ENCODE measurements around the gene KCND1.
"Not testable (repeated sequence)": the region's sequence is repeated elsewhere in the genome, so short reads cannot be mapped to it uniquely, and the experiment has no call there.

Gene KCND1
- total RNA-seq = 0.13 to 1.9 (median 0.64) reads per million in 17 experiments

DNA sequence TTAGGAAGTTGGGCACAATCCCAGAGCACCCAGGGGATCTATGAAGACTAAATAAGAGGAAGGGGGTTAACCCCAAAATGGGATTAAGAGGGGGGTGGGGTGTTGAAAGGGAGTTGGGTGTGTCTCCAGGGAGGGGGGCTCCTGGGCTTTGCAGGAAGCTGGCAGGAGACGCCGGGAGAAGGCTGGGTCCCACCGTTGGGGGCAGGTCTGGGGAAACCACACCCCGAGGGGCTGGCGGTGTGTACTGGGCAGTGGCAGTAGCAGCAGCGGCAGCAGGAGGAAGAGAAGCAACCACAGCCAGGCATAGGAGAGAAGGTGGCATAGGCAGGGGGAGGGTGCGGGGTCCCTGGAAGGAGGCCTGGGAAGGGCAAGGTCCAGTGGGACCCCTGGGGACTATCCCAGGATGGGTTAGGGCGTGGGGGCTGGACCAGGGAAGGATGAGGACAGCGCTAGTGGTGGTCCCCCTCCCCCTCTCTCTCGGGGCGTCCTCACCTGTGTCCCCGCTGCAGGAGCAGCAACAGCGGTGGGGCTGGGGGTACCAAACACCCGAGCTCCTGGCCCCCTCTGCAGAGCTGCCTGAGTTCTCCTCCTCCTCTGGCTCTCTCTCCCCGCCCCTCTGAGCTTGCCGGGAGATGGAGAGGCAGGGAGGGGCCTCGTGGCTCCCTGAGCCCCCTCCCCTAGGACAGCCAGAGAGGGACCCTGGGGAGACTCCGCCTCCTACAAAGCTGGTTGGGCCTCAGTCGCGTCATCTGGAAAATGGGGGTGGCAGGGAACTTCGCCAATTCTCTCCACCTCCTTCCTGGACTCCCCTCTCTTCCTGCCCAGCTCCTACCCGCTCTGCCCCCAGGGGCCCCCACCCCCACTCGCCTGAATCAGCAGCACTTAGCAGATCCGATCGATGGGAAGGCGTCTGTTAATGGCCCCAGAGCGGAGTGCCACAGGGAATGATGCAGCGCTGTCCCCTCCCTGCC lies at the start of gene KCND1:
Gene KCND1, minus strand, starts transcription at position 596 of the 971 bp plus-strand sequence. CDS start 1,573 bp downstream, outside the sequence.
- DNase-seq = no peak

DNA sequence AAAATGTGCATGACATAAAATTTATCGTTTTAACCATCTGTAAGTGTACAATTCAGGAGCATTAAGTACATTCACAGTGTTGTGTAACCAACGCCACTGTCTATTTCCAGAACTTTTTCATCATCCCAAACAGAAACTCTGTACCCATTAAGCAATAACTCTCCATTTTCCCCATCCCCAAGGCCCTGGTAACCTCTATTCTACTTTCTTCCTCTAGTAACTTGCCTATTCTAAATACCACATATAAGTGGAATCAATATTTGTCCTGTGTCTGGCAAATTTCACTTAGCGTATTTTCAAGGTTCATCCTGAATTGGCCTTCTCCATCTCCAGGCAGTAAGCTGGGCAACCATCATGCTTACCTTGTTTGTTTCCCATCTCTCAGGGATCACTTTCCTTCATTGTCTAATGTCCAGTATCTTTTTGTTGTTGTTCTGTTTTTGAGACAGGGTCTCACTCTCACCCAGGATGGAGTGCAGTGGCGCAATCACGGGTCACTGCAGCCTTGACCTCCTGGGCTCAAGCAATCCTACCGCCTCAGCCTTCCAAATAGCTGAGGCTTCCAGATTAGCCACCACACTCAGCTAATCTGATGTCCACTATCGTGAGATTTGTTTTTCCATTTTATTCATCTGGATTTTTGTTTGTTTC lies 48.1 kb upstream of the KCND1 start:
- peak in 1 of 4 experiments; percentile 10 for DNase-seq

DNA sequence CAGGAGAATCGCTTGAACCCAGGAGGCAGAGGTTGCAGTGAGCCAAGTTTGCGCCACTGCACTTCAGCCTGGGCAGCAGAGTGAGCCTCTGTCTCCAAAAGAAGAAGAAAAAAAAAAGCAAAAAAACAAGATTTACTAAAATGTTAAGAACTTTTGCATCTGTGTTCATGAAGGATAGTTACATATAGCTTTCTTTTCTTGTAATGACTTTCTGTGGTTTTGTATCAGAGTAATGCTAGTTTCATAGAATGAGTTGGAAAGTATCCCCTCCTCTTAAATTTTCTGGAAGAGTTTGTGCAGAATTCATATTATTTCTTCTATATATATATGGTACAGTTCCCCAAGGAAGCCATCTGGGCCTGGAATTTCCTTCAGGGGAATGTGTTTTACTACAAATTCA lies 47.4 kb upstream of the KCND1 start:
- DNase-seq = no peak

DNA sequence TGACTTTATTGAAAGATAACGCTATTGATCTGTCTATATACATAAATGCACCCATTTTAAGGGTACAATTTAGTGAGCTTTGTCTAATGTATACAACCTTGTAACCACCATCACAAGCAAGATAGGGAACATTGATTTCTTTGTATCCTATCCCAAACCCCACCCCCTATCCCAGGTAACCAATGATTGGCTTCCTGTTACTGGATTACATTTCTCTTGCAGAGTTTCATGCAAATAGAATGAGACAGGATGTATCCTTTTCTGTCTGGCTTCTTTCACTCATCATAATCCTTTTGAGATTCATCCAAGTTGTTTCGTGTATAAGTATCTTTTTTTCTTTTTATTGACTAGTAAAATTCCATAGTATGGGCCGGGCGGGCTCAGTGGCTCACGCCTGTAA lies 32.1 kb upstream of the KCND1 start:
- DNase-seq = no peak

DNA sequence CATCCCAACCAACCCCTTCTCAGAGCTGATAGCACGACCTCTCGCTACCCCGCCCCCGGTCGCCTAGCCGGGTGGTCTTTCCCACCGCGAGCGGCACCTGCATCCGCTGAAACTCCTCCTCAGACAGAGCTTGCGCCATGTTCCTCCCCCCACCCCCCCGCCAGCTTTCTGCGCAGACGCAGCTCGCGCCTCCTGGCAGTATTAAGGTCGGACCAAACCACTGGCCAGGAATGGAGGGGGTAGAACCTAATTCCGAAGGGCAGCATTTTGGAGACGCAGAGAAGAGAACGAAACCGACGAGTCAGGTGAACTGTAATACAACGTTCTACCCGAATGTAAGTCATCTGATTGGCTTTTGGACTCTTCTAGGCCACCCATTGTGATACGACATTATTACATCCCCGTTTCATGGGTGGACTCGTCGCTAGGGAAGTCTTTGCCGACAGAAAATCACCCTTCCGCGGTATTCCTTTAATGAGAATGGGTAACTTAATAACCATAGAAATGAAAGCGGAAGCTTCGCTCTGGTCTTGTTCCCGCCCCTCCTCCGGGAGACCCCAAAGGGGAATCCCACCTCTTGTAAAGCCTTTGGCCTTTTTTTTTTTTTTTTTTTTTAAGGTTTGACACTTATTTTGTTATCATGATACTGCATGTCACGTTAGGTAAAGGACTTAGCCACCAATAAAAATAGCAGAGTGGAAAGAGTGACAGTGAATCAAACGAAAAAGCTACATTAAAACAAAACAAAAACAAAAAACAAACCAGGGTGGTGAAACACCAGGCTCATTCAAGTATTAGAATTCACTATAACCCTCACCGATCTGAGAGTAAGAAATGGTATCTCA lies 30.7 kb upstream of the KCND1 start, which contains the start of gene GRIPAP1:
Gene GRIPAP1, minus strand, starts transcription at position 174 of the 845 bp plus-strand sequence. Its CDS starts 35 bp downstream, at position 139.
- DNase-seq = peak; percentile 83 to 90 (median 87)

DNA sequence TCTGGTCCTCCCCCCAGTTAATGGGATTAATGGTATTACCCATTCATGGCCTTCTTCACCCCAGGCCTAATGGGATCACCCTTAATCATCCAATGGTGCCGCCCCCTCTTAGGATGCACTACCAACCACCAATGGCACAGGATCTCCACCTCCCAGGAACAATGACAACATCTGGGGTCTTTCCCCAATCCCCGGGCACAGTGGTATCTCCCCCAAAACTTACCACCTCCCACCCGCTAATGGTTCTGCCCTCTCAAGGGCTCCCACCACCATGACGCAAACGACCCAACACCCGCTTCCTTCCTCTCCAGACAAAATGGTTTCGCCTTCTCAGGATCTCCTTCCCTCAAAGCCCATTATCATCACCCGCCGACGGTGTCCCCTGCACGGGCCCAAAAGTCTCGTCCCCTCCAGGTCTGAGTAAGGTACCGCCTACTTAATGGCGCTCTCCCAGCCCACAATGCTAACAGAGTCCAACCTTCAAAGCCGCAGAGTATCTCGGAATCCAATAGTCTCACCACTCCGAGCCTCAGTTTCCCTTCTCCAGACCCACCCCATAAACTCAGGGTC lies 30.0 kb upstream of the KCND1 start:
- DNase-seq = peak; percentile 55 to 74 (median 67)

DNA sequence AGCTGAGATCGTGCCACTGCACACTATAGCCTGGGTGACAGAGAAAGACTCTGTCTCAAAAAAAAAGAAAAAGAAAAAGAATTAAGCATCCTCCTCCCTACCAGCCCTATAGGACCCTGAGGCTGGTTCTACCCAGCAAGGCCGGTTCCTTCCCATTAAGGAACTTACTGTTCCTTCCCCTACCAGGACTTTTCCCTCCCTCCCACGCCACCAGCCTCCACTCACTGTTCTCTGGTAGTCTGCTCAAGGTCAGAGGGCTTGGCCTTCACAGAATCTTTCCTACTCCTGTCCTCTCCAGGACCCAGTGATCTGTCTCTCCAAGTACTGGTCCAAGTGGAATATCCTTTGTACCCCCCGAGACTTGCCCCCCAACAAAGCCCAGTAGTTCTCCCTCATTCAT lies 29.0 kb upstream of the KCND1 start:
- peak in 3 of 4 experiments; percentile 35 to 48 (median 40) for DNase-seq

DNA sequence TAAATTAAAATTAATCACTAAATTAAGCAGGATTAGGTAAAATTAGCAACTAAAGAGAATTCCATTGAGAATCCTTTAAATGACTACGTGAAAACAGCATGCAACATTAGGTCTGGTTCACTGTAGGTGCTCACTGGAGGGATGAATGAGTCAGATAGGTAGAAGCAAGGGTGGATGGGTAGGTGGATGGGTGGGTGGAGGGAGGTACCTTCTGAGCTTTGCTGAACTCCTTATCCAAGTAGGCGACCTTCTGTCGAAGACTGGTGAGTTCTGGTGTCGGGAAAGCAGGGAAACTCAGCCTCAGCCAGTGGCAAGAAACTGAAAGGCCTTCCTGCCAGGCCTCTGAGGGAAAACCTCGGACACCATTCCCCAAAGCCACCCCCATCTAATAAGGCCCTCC lies 27.4 kb upstream of the KCND1 start:
- no peak for DNase-seq

DNA sequence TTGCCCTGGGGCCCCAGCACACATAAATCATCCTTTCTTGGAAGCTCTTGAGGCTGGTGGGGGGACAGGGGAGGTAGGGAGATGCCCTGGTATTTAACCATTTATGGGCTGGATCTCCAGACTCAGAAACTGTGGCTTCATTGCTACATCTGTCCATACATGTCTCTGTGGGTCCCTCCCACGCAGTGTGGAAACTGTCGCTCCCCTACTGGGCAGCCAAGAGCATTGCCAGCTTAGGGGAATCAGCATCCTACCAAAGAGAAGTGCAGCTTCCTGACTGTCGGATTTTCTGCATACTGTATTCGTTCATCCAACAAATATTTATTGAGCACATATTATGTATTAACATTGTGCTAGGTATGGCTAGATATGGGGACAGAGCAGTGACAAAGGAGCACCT lies 26.7 kb upstream of the KCND1 start:
- DNase-seq = peak in 3 of 4 experiments; percentile 7 to 26 (median 14)

DNA sequence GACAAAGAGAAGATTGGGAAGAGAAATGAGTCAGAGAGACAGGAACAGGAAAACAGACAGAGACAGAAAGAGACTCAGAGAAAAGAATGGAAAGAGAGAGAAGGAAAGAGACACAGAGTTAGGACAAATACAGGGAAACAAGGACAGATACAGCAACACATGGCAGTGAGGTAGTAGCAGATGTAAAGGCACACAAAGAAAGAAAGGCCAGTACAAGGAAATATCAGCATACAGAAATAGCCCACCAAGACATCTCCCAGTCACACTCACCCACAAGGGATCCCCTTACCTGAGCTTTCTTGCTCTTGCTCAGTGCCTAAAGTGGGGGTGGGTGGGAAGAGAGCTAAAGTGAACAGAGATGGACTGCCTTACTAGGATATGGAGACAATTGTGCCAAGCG lies 26.2 kb upstream of the KCND1 start:
- no peak for DNase-seq

DNA sequence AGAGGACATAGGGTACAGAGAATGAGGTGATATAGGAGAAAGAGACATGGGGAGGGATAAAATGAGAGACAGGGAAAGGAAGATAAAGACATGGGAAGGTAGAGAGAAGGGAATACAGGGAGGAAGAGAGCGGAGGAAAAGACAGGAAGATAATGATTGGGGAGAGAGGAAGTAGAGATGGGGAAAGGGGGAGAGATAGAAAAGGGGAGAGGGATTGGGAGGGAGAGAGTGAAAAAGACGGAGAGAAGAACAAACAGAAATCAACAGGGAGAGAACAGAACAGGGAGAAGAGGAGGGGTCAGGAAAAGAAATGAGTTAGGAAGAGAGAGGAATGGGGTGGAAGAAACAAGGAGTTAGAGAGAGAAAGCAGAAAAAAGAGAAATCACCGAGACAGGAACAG lies 25.8 kb upstream of the KCND1 start:
- no peak for DNase-seq

DNA sequence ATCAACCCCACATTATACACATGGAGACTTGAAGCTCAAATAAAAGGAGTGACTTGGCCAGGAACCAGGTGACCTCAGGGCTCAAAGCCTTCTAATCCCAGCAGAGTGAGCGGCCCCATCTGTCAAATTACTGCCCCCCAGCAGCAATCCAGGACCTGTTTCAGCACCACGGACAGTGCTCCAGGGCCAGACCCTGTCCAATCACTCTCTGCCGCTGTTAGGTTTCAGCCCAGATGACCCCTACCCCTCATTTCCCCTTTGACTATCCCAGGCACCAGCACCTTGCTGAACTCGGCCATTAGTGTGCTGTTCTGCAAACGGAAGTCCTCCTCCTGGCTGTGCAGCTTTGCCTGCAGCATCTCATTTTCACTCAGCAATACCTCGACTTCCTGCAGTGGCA lies 25.3 kb upstream of the KCND1 start:
- no peak for DNase-seq

DNA sequence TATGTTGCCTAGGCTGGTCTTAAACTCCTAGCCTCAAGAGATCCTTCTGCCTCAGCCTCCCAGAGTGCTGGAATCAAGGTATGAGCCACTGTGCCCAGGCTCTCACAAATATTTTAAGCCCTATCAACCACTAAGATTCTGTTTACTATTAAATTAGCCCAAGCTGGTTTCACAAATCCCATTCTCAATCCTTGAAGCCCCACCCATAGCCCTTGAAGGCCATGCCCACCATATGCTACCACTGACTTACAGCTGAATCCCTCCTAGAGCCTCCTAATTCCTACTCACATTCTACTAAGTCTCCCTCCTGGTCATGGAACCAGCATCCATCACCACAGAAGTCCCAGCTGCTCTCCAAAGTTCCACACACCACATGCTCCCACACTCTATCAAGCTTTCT lies 20.7 kb upstream of the KCND1 start:
- DNase-seq = no peak

DNA sequence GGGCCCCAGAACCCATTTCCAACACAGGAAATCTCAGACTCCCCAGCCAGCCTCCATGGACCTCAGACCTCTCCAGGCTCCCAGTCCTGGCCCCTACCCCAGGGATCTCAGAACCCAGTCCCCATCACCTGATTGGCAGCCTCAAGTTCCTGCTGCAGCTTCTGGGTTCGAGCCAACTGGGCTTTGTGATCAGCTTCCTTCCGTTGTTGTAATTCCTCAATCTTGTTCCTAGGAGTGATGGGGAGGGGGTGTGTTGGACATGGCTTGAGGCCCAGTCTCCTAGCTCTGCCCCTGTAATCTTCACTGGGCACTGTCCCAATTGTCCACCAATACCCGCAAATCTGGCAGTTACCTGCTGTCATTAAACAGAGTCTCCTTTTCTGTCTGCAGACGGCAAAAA lies 17.8 kb upstream of the KCND1 start:
- DNase-seq = no peak

DNA sequence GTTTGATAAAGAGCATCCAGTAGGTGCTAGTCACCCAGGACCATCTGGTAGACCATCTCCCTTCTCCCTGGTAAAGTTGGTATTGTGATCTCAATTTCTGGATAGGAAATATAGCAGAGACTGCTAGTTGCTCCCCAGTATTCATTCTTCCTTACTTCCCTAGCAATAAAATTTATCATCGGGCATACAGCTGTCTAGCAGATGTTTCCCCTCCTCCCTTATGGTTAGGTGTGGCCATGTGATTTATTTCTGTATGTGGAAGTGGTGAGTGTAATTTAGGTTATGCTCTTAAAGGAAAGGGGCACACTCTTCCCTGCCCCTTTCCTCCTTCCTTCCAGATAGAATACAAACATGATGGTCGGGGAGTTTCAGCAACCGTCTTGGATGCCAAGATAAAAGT lies 12.3 kb upstream of the KCND1 start:
- no peak for DNase-seq

DNA sequence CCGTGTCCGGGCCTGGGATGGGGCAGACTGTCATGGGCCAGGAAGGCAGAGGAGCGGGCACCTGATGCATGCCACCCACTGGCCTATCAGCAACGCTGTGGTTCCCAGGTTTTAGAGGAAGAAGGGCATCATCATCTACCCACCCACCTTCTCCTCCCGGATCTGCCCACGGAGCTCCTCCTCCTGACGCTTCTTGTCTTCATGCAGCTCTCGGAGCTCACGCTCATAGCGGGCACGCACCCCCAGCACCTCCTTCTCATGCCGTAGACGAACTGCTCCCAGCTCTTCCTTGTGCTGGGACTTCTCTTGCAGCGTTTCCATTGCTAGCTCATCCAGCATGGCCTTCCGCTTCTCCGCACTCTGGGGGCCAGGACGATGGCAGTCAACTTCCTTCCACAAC lies 11.4 kb upstream of the KCND1 start:
- DNase-seq = no peak

DNA sequence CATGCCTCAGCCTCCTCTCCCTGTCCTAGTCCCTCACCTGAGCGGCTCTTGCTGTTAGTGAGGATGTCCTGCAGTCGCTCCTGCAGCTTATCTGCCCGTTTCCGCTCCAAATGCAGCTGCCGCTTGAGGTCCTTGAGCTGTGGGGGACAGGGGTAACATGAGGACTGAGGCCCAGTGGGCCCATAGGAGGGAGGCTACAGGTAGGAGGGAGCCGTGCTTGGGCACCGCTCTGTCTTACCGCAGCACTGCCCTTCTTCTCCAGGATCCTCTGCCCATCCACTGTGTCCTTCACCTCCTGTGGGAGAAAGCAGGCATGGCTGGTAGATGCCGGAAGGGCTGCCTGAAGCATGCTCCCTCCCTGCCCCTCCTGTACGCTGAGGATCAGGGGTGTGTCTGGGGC lies 9.5 kb upstream of the KCND1 start:
- no peak for DNase-seq

DNA sequence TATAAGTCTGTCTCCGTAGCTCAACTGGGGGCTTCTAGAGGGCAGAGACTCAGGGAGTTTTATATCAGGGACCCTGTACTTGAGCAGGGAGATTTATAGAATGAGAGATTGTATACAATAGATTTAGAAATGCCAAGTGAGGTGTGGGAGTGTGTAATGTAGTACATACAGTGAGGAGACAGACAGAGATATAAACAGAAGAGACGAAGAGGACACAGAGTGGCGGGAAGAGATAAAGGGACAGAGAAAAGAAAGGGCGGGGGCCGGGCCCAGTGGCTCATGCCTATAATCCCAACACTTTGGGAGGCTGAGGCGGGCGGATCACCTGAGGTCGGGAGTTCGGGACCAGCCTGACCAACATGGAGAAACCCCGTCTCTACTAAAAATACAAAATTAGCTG lies 8.7 kb upstream of the KCND1 start:
- not testable (repeated sequence) for DNase-seq

DNA sequence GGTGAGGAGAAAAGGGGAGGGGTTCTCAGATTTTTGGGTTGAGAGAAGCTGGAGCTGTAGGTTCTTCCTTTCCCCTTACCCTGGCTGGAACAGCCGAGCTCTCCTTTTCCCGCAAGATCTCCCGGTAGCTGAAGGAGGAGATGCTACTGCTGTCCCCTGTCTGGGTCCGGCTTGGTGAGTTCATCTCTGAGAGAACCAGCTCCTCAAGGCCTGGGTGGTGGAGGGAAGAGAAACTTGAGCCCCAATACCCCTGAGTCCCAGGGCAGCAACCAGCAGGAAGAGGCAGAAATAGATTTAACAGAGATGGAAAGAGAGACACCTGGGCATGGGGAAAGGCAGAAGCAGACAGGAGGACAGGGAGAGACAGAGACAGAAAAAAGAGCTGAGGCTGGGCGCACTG lies 6.6 kb upstream of the KCND1 start:
- DNase-seq = no peak

DNA sequence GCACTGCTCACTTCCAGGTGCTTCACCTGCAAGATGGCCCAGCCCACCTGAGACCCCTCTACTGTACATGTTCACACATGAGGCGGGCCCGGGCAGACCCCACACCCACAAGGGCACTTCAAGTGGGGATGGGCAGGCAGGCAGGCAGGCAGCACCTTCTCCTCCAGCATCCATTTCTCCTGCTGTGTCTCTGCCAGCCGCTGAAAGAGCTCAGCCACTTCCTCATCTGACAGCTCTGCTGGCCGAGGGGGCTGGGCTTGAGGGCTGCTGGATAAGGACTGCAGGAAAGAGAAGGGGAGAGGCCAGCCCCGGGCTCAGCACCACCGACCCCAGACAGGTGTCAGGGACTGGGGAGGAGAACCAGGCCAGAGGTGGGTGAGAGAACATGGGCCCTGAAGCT lies 4.4 kb upstream of the KCND1 start:
- DNase-seq = peak in 2 of 4 experiments; percentile 8 to 13

DNA sequence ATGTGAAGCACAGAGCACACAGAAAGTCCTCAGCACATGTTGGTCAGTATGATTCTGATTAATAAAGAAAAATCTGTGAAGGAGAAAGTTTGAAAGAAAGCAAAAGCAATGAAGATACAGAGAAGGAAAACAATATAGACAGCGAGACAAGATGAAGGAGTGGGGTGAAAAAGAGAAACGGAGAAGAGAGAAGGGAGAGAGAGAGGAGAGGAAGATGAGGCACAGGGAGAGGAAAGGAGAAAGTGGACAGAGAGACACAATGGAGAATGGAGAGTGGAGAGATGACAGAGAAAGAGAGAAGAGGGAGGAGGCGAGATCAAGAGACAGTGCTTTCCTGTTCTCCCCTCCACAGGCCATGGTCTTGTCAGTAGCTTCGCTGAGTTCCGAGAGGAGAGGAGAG lies 3.9 kb upstream of the KCND1 start:
- DNase-seq = no peak

DNA sequence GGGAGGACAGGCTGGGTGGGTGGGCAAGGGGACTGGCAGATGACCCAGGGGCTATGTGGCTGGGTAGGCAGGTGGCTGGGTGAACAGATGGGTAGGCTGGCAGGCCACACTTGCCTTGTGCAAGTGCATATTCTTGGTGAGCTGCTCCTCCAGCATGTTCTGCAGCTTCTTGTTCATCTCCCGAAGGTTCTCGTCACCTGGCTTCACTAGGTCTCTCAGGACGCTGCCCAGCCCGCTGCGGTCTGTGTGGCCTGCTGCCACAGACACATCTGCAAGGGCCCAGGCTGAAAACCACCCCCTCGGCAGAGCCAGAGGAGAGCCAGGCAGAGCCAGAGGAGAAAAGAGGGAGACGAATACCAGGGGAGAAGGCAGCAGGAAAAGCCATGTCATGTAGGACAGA lies 3.4 kb upstream of the KCND1 start:
- no peak for DNase-seq

Measured in suppressor macrophage (primary cell).